Kidney (tissue), 14 donors: Measurements from ENCODE around the gene UNKL. TPM values are rescaled to one million over a fixed set of nuclear protein-coding genes. Genes with fewer than 3 reads are reported as not detected.

ENCODE experiments used
- DNase-seq, 5 donors: peaks; one replicate each; pipeline ENCODE4 v3.0.0-alpha.2; 2013 to 2020
- FAIRE-seq: peaks from 2 replicates; lab custom pipeline; 2012; peaks lifted over from hg19 to GRCh38; lab: Jason Lieb, UNC
- H3K27ac ChIP-seq, 2 donors: one replicate each; pipeline ENCODE4 v1.7.0; 2013; ENCODE audit warnings: low read depth in 2 of 2, low read length in 2 of 2, inconsistent platforms in 1 of 2
- H3K27me3 ChIP-seq: one replicate; pipeline ENCODE4 v1.7.1; 2013; ENCODE audit warnings: low read length, inconsistent platforms; ENCODE audit not compliant: control insufficient read depth, insufficient read depth
- H3K36me3 ChIP-seq, 3 donors: one replicate each; pipeline versions ENCODE4 v1.7.0 to v1.7.1; 2013; ENCODE audit warnings: low read length in 3 of 3, control low read depth in 1 of 3, inconsistent platforms in 1 of 3; ENCODE audit not compliant: insufficient read depth in 3 of 3, control insufficient read depth in 2 of 3
- H3K4me1 ChIP-seq, 3 donors: one replicate each; pipeline versions ENCODE4 v1.7.0 to v1.7.1; 2013; ENCODE audit warnings: low read length in 3 of 3, inconsistent platforms in 1 of 3, low read depth in 1 of 3; ENCODE audit not compliant: control insufficient read depth in 2 of 3, insufficient read depth in 2 of 3
- H3K4me3 ChIP-seq, 3 donors: one replicate each; pipeline versions ENCODE4 v1.7.0 to v1.8.1; 2013; ENCODE audit warnings: low read length in 3 of 3, control low read depth in 1 of 3, inconsistent platforms in 1 of 3
- H3K9ac ChIP-seq, 3 donors: one replicate each; pipeline versions ENCODE4 v1.7.0 to v1.7.1; 2013; ENCODE audit warnings: low read length in 3 of 3, control low read depth in 1 of 3, inconsistent platforms in 1 of 3
- H3K9me3 ChIP-seq, 3 donors: one replicate each; pipeline versions ENCODE4 v1.7.0 to v1.7.1; 2013; ENCODE audit warnings: low read length in 3 of 3, control low read depth in 1 of 3, inconsistent platforms in 1 of 3; ENCODE audit not compliant: control insufficient read depth in 2 of 3, insufficient read depth in 1 of 3
- CTCF ChIP-seq: IDR thresholded peaks from 3 replicates; pipeline ENCODE4 v1.5.1; 2012; ENCODE audit warnings: mild to moderate bottlenecking, moderate library complexity, borderline replicate concordance; ENCODE audit not compliant: insufficient read depth; ENCODE audit errors: extremely low read depth
- intact Hi-C: fragments of 100-400 bp; cut with DNase I; formaldehyde crosslinking; loops from one replicate; pipeline ENCODE4 v1.11.1; 2022
- polyA plus RNA-seq: library from polyadenylated mRNA; stranded (reverse); fragments of 350-450 nt; fragmentation: Illumina TruSeq; extraction: RNeasy Lipid Tissue Mini Kit (QIAGEN cat#74804); gene quantifications from one replicate; pipeline ENCODE4 v1.2.3, GENCODE V29; 2014; ENCODE audit warnings: low read depth, low replicate concordance; ENCODE audit not compliant: insufficient read depth
- total RNA-seq: library from RNA; stranded (reverse); fragmentation: NEBNext Ultra II Directional; extraction: Animal tissue kit (Norgen Biotek cat#: 25700); gene quantifications from one replicate; pipeline ENCODE4 v1.2.1, GENCODE V29; 2021
- donor health status: control.
- donor health status: control.
- donor health status: control.
- donor health status: control.
- donor health status: control.
- donor health status: DM: yes; HTN: yes; CAD: no.
- donor health status: Normal renal cell carcinoma (clear cell type).

UNKL gene
- total and polyA plus RNA-seq, 2 donors from 2014 or later, result 5.5 to 26.0 TPM

- no peak for TF ChIP-seq CTCF
- Histone ChIP-seq H3K4me1 (peaks cover 0 to 4% (median 4%) of the 10 kb centered on the region in 3 donors), H3K36me3 (peaks cover 11 to 59% (median 44%) of the 10 kb centered on the region in 3 donors), H3K27me3 (no peaks in the 10 kb centered on the region), H3K9ac (no peak overlapping the region), H3K9me3 (no peaks in the 10 kb centered on the region), H3K4me3 (no peak overlapping the region), H3K27ac (no peak overlapping the region)
- DNase-seq, result no peak
- intact Hi-C loops, result no loop called here
- no peak for FAIRE-seq
Observed at GRCh38 chr16:1317479-1318267, 96.8 kb downstream of the UNKL start.

GRCh38 chr16:1316033-1316405 is 98.5 kb downstream of the UNKL start:
- no peak for TF ChIP-seq CTCF
- DNase-seq (no peak), FAIRE-seq (no peak)
- H3K9me3 ChIP-seq, result no peaks in the 10 kb centered on the region
- peaks cover 11 to 51% (median 42%) of the 10 kb centered on the region in 3 donors for H3K36me3 ChIP-seq
- intact Hi-C loops, result no loop called here
- H3K9ac ChIP-seq, result no peak overlapping the region
- no peak overlapping the region for H3K27ac ChIP-seq
- no peak overlapping the region for H3K4me3 ChIP-seq
- peaks cover 0 to 21% (median 10%) of the 10 kb centered on the region in 3 donors for H3K4me1 ChIP-seq
- no peaks in the 10 kb centered on the region for H3K27me3 ChIP-seq

GRCh38 chr16:1315081-1316032 is 99.1 kb downstream of the UNKL start:
- no peak for TF ChIP-seq CTCF
- no peak for DNase-seq
- FAIRE-seq, result no peak

More at GRCh38 chr16:1315081-1316032, 99.1 kb downstream of the UNKL start:
- Histone ChIP-seq H3K4me3 (no peak overlapping the region), H3K9ac (no peak overlapping the region), H3K27me3 (no peaks in the 10 kb centered on the region), H3K9me3 (no peaks in the 10 kb centered on the region), H3K4me1 (peaks cover 0 to 27% (median 10%) of the 10 kb centered on the region in 3 donors), H3K36me3 (peaks cover 11 to 45% (median 36%) of the 10 kb centered on the region in 3 donors), H3K27ac (no peak overlapping the region)
- intact Hi-C loops, result no loop called here
